WTC11 (cell line): Measurements from ENCODE around the gene VWA7. TPM values are rescaled to one million over a fixed set of nuclear protein-coding genes. Genes with fewer than 3 reads are reported as not detected.

Experiments used
- ATAC-seq: fragments of 200-7000 bp; cut with Tn5 transposase; 2 replicates; pipeline ENCODE4 v1.10.0; 2021; ENCODE audit warnings: mild to moderate bottlenecking, moderate library complexity
- CTCF ChIA-PET: fragments of 300-600 bp; sonication (Branson Sonifier 250); formaldehyde crosslinking; loops from one replicate; lab custom pipeline; 2021; ENCODE audit warnings: antibody characterized with exemption; lab: Charles Lee
- POLR2A ChIA-PET: fragments of 350-600 bp; sonication (Branson Sonifier 250); formaldehyde crosslinking; loops from one replicate; lab custom pipeline; 2021; ENCODE audit warnings: antibody characterized with exemption; lab: Charles Lee
- DNase-seq: peaks from one replicate; pipeline ENCODE4 v3.0.0; 2021; ENCODE audit warnings: low spot score
- H3K27ac Mint-ChIP-seq: 2 replicates; pipeline ENCODE4 v1.8.0; 2021; ENCODE audit warnings: mixed read lengths
- H3K27me3 Mint-ChIP-seq: 2 replicates; pipeline ENCODE4 v1.8.0; 2021; ENCODE audit warnings: low read depth, mild to moderate bottlenecking, moderate library complexity, mixed read lengths
- H3K36me3 Mint-ChIP-seq: 2 replicates; pipeline ENCODE4 v1.8.0; 2021; ENCODE audit warnings: mixed read lengths
- H3K4me1 Mint-ChIP-seq: 2 replicates; pipeline ENCODE4 v1.8.0; 2022; ENCODE audit warnings: mixed read lengths
- H3K4me3 Mint-ChIP-seq: 2 replicates; pipeline ENCODE4 v1.8.0; 2021; ENCODE audit warnings: mild to moderate bottlenecking, moderate library complexity, mixed read lengths
- H3K9me3 Mint-ChIP-seq: 2 replicates; pipeline ENCODE4 v1.8.0; 2021; ENCODE audit warnings: mixed read lengths
- ELF4 ChIP-seq: sonication (generic); formaldehyde crosslinking; IDR thresholded peaks from 2 replicates; pipeline ENCODE4 v1.8.1; 2022; ENCODE audit warnings: low read depth, mild to moderate bottlenecking, moderate library complexity, missing genetic modification reagents
- ERG ChIP-seq: fragments of 250-450 bp; sonication (Bioruptor Pico); IDR thresholded peaks from 2 replicates; pipeline ENCODE4 v1.8.0; 2021; ENCODE audit warnings: mild to moderate bottlenecking
- HMGA2 ChIP-seq: fragments of 250-450 bp; sonication (Bioruptor Pico); IDR thresholded peaks from 2 replicates; pipeline ENCODE4 v1.4.0; 2021; ENCODE audit warnings: mild to moderate bottlenecking, moderate library complexity
- HMGXB4 ChIP-seq: sonication (generic); formaldehyde crosslinking; IDR thresholded peaks from 2 replicates; pipeline ENCODE4 v1.8.1; 2023; ENCODE audit warnings: mild to moderate bottlenecking, moderate library complexity, missing genetic modification reagents
- IRF2 ChIP-seq: sonication (generic); formaldehyde crosslinking; IDR thresholded peaks from 2 replicates; pipeline ENCODE4 v1.8.0; 2022; ENCODE audit warnings: low read depth, missing genetic modification reagents, borderline replicate concordance
- NFATC4 ChIP-seq: fragments of 250-450 bp; sonication (Bioruptor Pico); IDR thresholded peaks from 2 replicates; pipeline ENCODE4 v1.9.0; 2021; ENCODE audit warnings: mild to moderate bottlenecking
- NFE2L1 ChIP-seq: sonication (generic); formaldehyde crosslinking; IDR thresholded peaks from 2 replicates; pipeline ENCODE4 v1.8.1; 2023; ENCODE audit warnings: missing genetic modification reagents
- NR1H2 ChIP-seq: sonication (generic); formaldehyde crosslinking; IDR thresholded peaks from 2 replicates; pipeline ENCODE4 v1.9.0; 2021; ENCODE audit warnings: mild to moderate bottlenecking, moderate library complexity, missing genetic modification reagents
- PREB ChIP-seq: sonication (generic); formaldehyde crosslinking; IDR thresholded peaks from 2 replicates; pipeline ENCODE4 v1.8.1; 2022; ENCODE audit warnings: mild to moderate bottlenecking, missing genetic modification reagents, moderate library complexity, borderline replicate concordance
- TCF7 ChIP-seq: sonication (generic); formaldehyde crosslinking; IDR thresholded peaks from 2 replicates; pipeline ENCODE4 v1.8.0; 2022; ENCODE audit warnings: mild to moderate bottlenecking, low read depth, missing genetic modification reagents, moderate library complexity
- ZMAT4 ChIP-seq: fragments of 250-450 bp; sonication (Bioruptor Pico); IDR thresholded peaks from 2 replicates; pipeline ENCODE4 v1.9.0; 2021; ENCODE audit warnings: mild to moderate bottlenecking
- ZNF121 ChIP-seq: sonication (generic); formaldehyde crosslinking; IDR thresholded peaks from 2 replicates; pipeline ENCODE4 v1.8.0; 2023; ENCODE audit warnings: missing genetic modification reagents
- ZNF219 ChIP-seq: sonication (generic); formaldehyde crosslinking; IDR thresholded peaks from 2 replicates; pipeline ENCODE4 v1.8.0; 2023; ENCODE audit warnings: missing genetic modification reagents, mild to moderate bottlenecking, borderline replicate concordance
- ZNF263 ChIP-seq: sonication (generic); formaldehyde crosslinking; IDR thresholded peaks from 2 replicates; pipeline ENCODE4 v1.8.1; 2022; ENCODE audit warnings: low read depth, mild to moderate bottlenecking, moderate library complexity, missing genetic modification reagents
- total RNA-seq: library from RNA; stranded (reverse); gene quantifications from 3 replicates; pipeline ENCODE4 v1.2.3, GENCODE V29; 2021
- TF ChIP-seq, protein P1 (sequence below): sonication (generic); formaldehyde crosslinking; IDR thresholded peaks from 2 replicates; pipeline ENCODE4 v1.8.0; 2022; ENCODE audit warnings: mild to moderate bottlenecking, missing genetic modification reagents
- TF ChIP-seq, protein P2 (sequence below): sonication (generic); formaldehyde crosslinking; IDR thresholded peaks from 2 replicates; pipeline ENCODE4 v1.8.0; 2022; ENCODE audit warnings: mild to moderate bottlenecking, missing genetic modification reagents
- TF ChIP-seq, protein P3 (sequence below): sonication (generic); formaldehyde crosslinking; IDR thresholded peaks from 2 replicates; pipeline ENCODE4 v1.8.0; 2023; ENCODE audit warnings: mild to moderate bottlenecking, missing genetic modification reagents
- TF ChIP-seq, protein P4 (sequence below): sonication (generic); formaldehyde crosslinking; IDR thresholded peaks from 2 replicates; pipeline ENCODE4 v1.8.0; 2022; ENCODE audit warnings: mild to moderate bottlenecking, missing genetic modification reagents

Gene VWA7
- total RNA-seq, 1 experiment from 2014 or later, result 1.8 TPM

GRCh38 chr6:31740397-31741223 lies 36.5 kb downstream of the VWA7 start:
- Mint-ChIP-seq H3K9me3 (no peaks in the 10 kb centered on the region), H3K27me3 (no peaks in the 10 kb centered on the region; the same call in 1 of the 2 replicates), H3K4me1 (peaks cover 47% of the 10 kb centered on the region), H3K4me3 (peak overlapping the region; percentile 80), H3K27ac (peak overlapping the region; percentile 85), H3K36me3 (peaks cover 12% of the 10 kb centered on the region)
- POLR2A ChIA-PET, result interaction anchor here (0.8 to 4.5 kb wide), 5 partner anchors 12 to 103 kb away, joined by 3 to 32 read pairs (median 5); partner anchors contain the start of genes DDAH2 and HSPA1B
- TF ChIP-seq ERG (no peak), TCF7 (CRISPR knock-in tag) (no peak), ZNF219 (CRISPR knock-in tag) (no peak), ELF4 (CRISPR knock-in tag) (0 out of 2 replicates have a peak, but pooled peaks have one; percentile 28), ZNF121 (CRISPR knock-in tag) (peak; percentile 64; the same call in 1 of the 2 replicates), PREB (CRISPR knock-in tag) (no peak), ZNF263 (CRISPR knock-in tag) (0 out of 2 replicates have a peak, but pooled peaks have one; percentile 13), NFE2L1 (CRISPR knock-in tag) (no peak), HMGXB4 (CRISPR knock-in tag) (no peak; the same call in 1 of the 2 replicates)
- TF ChIP-seq, protein P1, sequence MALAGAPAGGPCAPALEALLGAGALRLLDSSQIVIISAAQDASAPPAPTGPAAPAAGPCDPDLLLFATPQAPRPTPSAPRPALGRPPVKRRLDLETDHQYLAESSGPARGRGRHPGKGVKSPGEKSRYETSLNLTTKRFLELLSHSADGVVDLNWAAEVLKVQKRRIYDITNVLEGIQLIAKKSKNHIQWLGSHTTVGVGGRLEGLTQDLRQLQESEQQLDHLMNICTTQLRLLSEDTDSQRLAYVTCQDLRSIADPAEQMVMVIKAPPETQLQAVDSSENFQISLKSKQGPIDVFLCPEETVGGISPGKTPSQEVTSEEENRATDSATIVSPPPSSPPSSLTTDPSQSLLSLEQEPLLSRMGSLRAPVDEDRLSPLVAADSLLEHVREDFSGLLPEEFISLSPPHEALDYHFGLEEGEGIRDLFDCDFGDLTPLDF (CRISPR knock-in tag), result no peak
- ATAC-seq, result no peak
- CTCF ChIA-PET, result interaction anchor here (0.8 to 7.1 kb wide), 12 partner anchors 11 to 194 kb away, joined by 3 to 62 read pairs (median 8); partner anchors contain the start of genes ATP6V1G2, DDAH2, HSPA1B and LY6G5C
- no peak for DNase-seq

- ChIA-PET POLR2A (interaction anchor here (0.5 to 4.5 kb wide), 13 partner anchors 11 to 983 kb away, joined by 3 to 32 read pairs (median 3); partner anchors contain the start of genes C6orf47, DDAH2, HSPA1A and HSPA1B), CTCF (interaction anchor here (0.6 to 7.1 kb wide), 14 partner anchors 10 to 194 kb away, joined by 3 to 62 read pairs (median 8); partner anchors contain the start of genes ATP6V1G2, DDAH2, HSPA1B and LY6G5C)
- peak; percentile 98 for DNase-seq
- peak; percentile 89 for ATAC-seq
- H3K36me3 Mint-ChIP-seq, result peaks cover 12% of the 10 kb centered on the region
- H3K9me3 Mint-ChIP-seq, result no peaks in the 10 kb centered on the region
- no peaks in the 10 kb centered on the region; the same call in 1 of the 2 replicates for H3K27me3 Mint-ChIP-seq
- peaks cover 42% of the 10 kb centered on the region for H3K4me1 Mint-ChIP-seq
- peak within 1 kb of the TSS; percentile 85 for H3K27ac Mint-ChIP-seq
- H3K4me3 Mint-ChIP-seq, result peak within 1 kb of the TSS; percentile 80
- TF ChIP-seq, protein P2, sequence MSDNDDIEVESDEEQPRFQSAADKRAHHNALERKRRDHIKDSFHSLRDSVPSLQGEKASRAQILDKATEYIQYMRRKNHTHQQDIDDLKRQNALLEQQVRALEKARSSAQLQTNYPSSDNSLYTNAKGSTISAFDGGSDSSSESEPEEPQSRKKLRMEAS (CRISPR knock-in tag), result peak; percentile 99
- TF ChIP-seq NFATC4 (CRISPR knock-in tag) (no peak), ZNF263 (CRISPR knock-in tag) (0 out of 2 replicates have a peak, but pooled peaks have one; percentile 35), ZMAT4 (CRISPR knock-in tag) (no peak), HMGXB4 (CRISPR knock-in tag) (peak; percentile 73; the same call in 1 of the 2 replicates), IRF2 (CRISPR knock-in tag) (0 out of 2 replicates have a peak, but pooled peaks have one; percentile 40), NR1H2 (CRISPR knock-in tag) (peak; percentile 84), HMGA2 (no peak)
- TF ChIP-seq, protein P3, sequence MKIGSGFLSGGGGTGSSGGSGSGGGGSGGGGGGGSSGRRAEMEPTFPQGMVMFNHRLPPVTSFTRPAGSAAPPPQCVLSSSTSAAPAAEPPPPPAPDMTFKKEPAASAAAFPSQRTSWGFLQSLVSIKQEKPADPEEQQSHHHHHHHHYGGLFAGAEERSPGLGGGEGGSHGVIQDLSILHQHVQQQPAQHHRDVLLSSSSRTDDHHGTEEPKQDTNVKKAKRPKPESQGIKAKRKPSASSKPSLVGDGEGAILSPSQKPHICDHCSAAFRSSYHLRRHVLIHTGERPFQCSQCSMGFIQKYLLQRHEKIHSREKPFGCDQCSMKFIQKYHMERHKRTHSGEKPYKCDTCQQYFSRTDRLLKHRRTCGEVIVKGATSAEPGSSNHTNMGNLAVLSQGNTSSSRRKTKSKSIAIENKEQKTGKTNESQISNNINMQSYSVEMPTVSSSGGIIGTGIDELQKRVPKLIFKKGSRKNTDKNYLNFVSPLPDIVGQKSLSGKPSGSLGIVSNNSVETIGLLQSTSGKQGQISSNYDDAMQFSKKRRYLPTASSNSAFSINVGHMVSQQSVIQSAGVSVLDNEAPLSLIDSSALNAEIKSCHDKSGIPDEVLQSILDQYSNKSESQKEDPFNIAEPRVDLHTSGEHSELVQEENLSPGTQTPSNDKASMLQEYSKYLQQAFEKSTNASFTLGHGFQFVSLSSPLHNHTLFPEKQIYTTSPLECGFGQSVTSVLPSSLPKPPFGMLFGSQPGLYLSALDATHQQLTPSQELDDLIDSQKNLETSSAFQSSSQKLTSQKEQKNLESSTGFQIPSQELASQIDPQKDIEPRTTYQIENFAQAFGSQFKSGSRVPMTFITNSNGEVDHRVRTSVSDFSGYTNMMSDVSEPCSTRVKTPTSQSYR (CRISPR knock-in tag), result peak; percentile 97
- TF ChIP-seq, protein P4, sequence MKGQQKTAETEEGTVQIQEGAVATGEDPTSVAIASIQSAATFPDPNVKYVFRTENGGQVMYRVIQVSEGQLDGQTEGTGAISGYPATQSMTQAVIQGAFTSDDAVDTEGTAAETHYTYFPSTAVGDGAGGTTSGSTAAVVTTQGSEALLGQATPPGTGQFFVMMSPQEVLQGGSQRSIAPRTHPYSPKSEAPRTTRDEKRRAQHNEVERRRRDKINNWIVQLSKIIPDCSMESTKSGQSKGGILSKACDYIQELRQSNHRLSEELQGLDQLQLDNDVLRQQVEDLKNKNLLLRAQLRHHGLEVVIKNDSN, result peak; percentile 85
Observed at GRCh38 chr6:31739639-31740396, 37.3 kb downstream of the VWA7 start, which contains the start of gene MSH5. TSS of gene MSH5 (plus strand) at chr6:31740005. CDS start at chr6:31740467, 462 bp downstream.
